ENCODE results near the gene TRIM50. TPM values are rescaled to one million over a fixed set of nuclear protein-coding genes. Genes with fewer than 3 reads are reported as not detected.

Gene TRIM50
- total RNA-seq, 2 experiments from 2014 or later, result not detected

GRCh38 chr7:73341877-73342276, 14.0 kb upstream of the TRIM50 start:
- Mint-ChIP-seq H3K9me3 (no peaks in the 10 kb centered on the region), H3K27ac (no peak overlapping the region), H3K36me3 (ENCODE audit: low read depth) (no peaks in the 10 kb centered on the region), H3K4me1 (ENCODE audit: low read depth) (peaks cover 3% of the 10 kb centered on the region), H3K4me3 (no peak overlapping the region), H3K27me3 (peaks cover 3% of the 10 kb centered on the region)
- intact Hi-C loops (cut with micrococcal nuclease), result no loop called here
- POLR2A ChIA-PET, result interaction anchor here (1.2 kb wide), 1 partner anchor 12 kb away, joined by 5 read pairs; no protein-coding TSS in a partner anchor
- DNase-seq, result peak; percentile 13
- TF ChIP-seq, protein P1, sequence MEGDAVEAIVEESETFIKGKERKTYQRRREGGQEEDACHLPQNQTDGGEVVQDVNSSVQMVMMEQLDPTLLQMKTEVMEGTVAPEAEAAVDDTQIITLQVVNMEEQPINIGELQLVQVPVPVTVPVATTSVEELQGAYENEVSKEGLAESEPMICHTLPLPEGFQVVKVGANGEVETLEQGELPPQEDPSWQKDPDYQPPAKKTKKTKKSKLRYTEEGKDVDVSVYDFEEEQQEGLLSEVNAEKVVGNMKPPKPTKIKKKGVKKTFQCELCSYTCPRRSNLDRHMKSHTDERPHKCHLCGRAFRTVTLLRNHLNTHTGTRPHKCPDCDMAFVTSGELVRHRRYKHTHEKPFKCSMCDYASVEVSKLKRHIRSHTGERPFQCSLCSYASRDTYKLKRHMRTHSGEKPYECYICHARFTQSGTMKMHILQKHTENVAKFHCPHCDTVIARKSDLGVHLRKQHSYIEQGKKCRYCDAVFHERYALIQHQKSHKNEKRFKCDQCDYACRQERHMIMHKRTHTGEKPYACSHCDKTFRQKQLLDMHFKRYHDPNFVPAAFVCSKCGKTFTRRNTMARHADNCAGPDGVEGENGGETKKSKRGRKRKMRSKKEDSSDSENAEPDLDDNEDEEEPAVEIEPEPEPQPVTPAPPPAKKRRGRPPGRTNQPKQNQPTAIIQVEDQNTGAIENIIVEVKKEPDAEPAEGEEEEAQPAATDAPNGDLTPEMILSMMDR (IDR thresholded peaks at IDR 0.05), result no peak
- peak; percentile 42 for ATAC-seq
- CTCF ChIA-PET, result no interaction called here

- intact Hi-C loops (cut with micrococcal nuclease), result no loop called here
- Mint-ChIP-seq H3K36me3 (ENCODE audit: low read depth) (no peaks in the 10 kb centered on the region), H3K9me3 (no peaks in the 10 kb centered on the region), H3K4me3 (no peak overlapping the region), H3K4me1 (ENCODE audit: low read depth) (peaks cover 3% of the 10 kb centered on the region), H3K27me3 (peaks cover 3% of the 10 kb centered on the region), H3K27ac (no peak overlapping the region)
- TF ChIP-seq, protein P1 (IDR thresholded peaks at IDR 0.05), result no peak
- DNase-seq, result no peak
- CTCF ChIA-PET, result no interaction called here
- POLR2A ChIA-PET, result no interaction called here
- no peak for ATAC-seq
These were observed 12.6 kb upstream of the TRIM50 start for GRCh38 chr7:73340514-73340913.

DNA sequence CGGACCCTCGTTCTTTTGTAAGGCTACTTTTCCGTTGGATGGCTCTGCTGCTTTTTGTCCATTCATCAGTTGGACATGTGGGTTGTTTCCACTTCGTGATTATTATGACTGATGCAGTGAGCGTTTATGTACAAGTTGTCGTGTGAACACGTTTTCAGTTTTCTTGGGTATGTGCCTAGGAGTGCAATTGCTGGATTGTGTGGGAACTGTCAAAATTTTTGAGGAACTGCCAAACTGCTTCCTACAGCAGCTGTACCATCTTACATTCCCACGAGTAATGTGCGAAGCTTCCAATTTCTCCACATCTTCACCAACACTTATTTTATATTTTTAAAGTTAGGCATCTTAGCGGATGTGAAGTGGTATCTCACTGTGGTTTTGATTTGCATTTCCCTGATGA, 10.4 kb upstream of the TRIM50 start:
- Mint-ChIP-seq H3K27me3 (peaks cover 3% of the 10 kb centered on the region), H3K4me1 (ENCODE audit: low read depth) (peaks cover 3% of the 10 kb centered on the region), H3K9me3 (no peaks in the 10 kb centered on the region), H3K27ac (no peak overlapping the region), H3K4me3 (no peak overlapping the region), H3K36me3 (ENCODE audit: low read depth) (no peaks in the 10 kb centered on the region)
- ChIA-PET CTCF (no interaction called here), POLR2A (no interaction called here)
- TF ChIP-seq, protein P1 (IDR thresholded peaks at IDR 0.05), result no peak
- ATAC-seq (no peak), DNase-seq (no peak)
- intact Hi-C loops (cut with micrococcal nuclease), result no loop called here

DNA sequence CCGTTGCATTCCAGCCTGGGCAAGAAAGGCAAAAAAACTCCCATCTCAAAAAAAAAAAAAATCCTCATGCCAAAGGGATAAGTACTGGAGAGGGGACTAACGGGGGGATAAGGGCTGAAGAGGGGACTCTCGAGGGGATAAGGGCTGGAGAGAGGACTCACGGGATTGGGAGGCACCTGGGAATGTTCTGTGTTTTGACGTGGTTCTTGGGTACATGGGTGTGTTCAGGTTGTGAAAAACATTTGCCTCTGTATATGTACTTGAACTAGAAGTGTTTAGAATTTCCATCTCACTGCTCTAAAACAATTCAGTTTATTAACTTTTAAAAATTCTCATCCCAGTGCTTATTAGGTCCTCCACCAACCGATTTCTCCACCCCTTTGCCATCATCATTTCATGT, 4.6 kb upstream of the TRIM50 start:
- ChIA-PET CTCF (interaction anchor here (3.3 kb wide), 1 partner anchor 8 kb away, joined by 14 read pairs; no protein-coding TSS in a partner anchor), POLR2A (no interaction called here)
- Mint-ChIP-seq H3K27ac (no peak overlapping the region), H3K4me1 (ENCODE audit: low read depth) (no peaks in the 10 kb centered on the region), H3K27me3 (no peaks in the 10 kb centered on the region), H3K4me3 (no peak overlapping the region), H3K36me3 (ENCODE audit: low read depth) (no peaks in the 10 kb centered on the region), H3K9me3 (no peaks in the 10 kb centered on the region)
- ATAC-seq (no peak), DNase-seq (no peak)
- intact Hi-C loops (cut with micrococcal nuclease), result no loop called here
- TF ChIP-seq, protein P1 (IDR thresholded peaks at IDR 0.05), result no peak

DNA sequence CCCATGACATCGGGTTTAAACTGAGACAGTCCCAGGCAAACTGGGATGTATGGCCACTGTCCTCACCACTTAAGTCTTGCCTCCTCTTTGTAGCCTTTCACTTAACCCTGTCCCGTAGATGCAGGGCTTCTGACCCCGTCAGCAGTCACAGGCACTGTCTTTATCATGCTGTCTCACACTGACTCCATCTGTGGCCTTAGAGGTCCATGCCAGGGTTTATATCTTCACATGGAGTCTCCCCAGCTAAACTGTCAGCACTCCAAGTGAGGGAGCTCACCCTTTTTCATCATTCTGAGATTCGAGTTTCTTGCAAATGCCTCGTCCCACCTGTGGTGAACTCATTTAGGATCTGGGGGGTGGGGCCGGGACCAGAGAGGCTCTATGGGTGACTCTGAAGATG, 2.9 kb upstream of the TRIM50 start:
- ATAC-seq (no peak), DNase-seq (no peak)
- Mint-ChIP-seq H3K9me3 (no peaks in the 10 kb centered on the region), H3K27ac (no peak overlapping the region), H3K4me3 (no peak overlapping the region), H3K36me3 (ENCODE audit: low read depth) (no peaks in the 10 kb centered on the region), H3K27me3 (no peaks in the 10 kb centered on the region), H3K4me1 (ENCODE audit: low read depth) (no peaks in the 10 kb centered on the region)
- ChIA-PET CTCF (interaction anchor here (1.6 kb wide), 1 partner anchor 121 kb away, joined by 3 read pairs; no protein-coding TSS in a partner anchor), POLR2A (interaction anchor here (2.2 kb wide), 1 partner anchor 12 kb away, joined by 5 read pairs; no protein-coding TSS in a partner anchor)
- intact Hi-C loops (cut with micrococcal nuclease), result no loop called here
- TF ChIP-seq, protein P1 (IDR thresholded peaks at IDR 0.05), result no peak

Measured in activated CD8-positive, alpha-beta T cell treated with anti-CD3 and anti-CD28 coated beads for 36 hours (primary cell).